Frontal cortex (tissue), 4 donors: ENCODE measurements around the gene RXRG. TPM values are rescaled to one million over a fixed set of nuclear protein-coding genes. Genes with fewer than 3 reads are reported as not detected.

Source experiments
- DNase-seq, 2 donors: peaks; one replicate each; pipeline ENCODE4 v3.0.0; 2012; ENCODE audit warnings: low spot score in 2 of 2
- FAIRE-seq: peaks from 2 replicates; lab custom pipeline; 2012; peaks lifted over from hg19 to GRCh38; lab: Jason Lieb, UNC
- total RNA-seq: library from RNA; depleted of rRNA; stranded (reverse); fragments of >200 nt; gene quantifications from one replicate; pipeline ENCODE4 v1.2.3, GENCODE V29; 2014
- donor health status: control.
- donor health status: control.
- donor health status: control.

Gene RXRG
- total RNA-seq, 1 donor from 2014 or later: 42.0 TPM

- DNase-seq (no peak), FAIRE-seq (no peak)
These were observed 28.1 kb downstream of the RXRG start for GRCh38 chr1:165416876-165417275.

GRCh38 chr1:165415068-165415467, 29.9 kb downstream of the RXRG start:
- DNase-seq (no peak), FAIRE-seq (no peak)

- FAIRE-seq (no peak), DNase-seq (no peak)
These were observed 30.3 kb downstream of the RXRG start for GRCh38 chr1:165414620-165415019.

GRCh38 chr1:165411396-165411795, 33.5 kb downstream of the RXRG start:
- FAIRE-seq (no peak), DNase-seq (no peak)

GRCh38 chr1:165409657-165410358, 35.1 kb downstream of the RXRG start:
- DNase-seq: no peak
- FAIRE-seq: no peak

- DNase-seq: peak in 1 of 2 donors; percentile 29
These were observed 36.4 kb downstream of the RXRG start for GRCh38 chr1:165408518-165408917.

GRCh38 chr1:165407398-165407797, 37.5 kb downstream of the RXRG start:
- DNase-seq (no peak), FAIRE-seq (no peak)

More at GRCh38 chr1:165408518-165408917, 36.4 kb downstream of the RXRG start:
- no peak for FAIRE-seq

- no peak for FAIRE-seq
- peak in 1 of 2 donors; percentile 39 for DNase-seq
These were observed 41.0 kb downstream of the RXRG start for GRCh38 chr1:165403835-165404482.

GRCh38 chr1:165402517-165403111, 42.3 kb downstream of the RXRG start:
- no peak for DNase-seq
- FAIRE-seq: no peak

- DNase-seq: no peak
- FAIRE-seq: no peak
These were observed 47.0 kb downstream of the RXRG start for GRCh38 chr1:165397944-165398343.

GRCh38 chr1:165395901-165396300, 49.0 kb downstream of the RXRG start:
- FAIRE-seq (no peak), DNase-seq (no peak)

GRCh38 chr1:165395478-165395877, 49.4 kb downstream of the RXRG start:
- no peak for DNase-seq
- FAIRE-seq: no peak

GRCh38 chr1:165392634-165393571, 52.0 kb downstream of the RXRG start:
- no peak for FAIRE-seq

GRCh38 chr1:165389609-165390008, 55.3 kb downstream of the RXRG start:
- no peak for FAIRE-seq
- DNase-seq: no peak

More at GRCh38 chr1:165392634-165393571, 52.0 kb downstream of the RXRG start:
- peak; percentile 55 to 80 for DNase-seq

GRCh38 chr1:165387961-165388360, 57.0 kb downstream of the RXRG start:
- FAIRE-seq: no peak
- DNase-seq: no peak

GRCh38 chr1:165387505-165387904, 57.4 kb downstream of the RXRG start:
- FAIRE-seq (no peak), DNase-seq (no peak)

GRCh38 chr1:165383599-165384405, 61.1 kb downstream of the RXRG start:
- no peak for DNase-seq
- FAIRE-seq: no peak

GRCh38 chr1:165383067-165383466, 61.9 kb downstream of the RXRG start:
- FAIRE-seq: no peak
- DNase-seq: no peak
